HL-60 (cell line): Measurements from ENCODE around the gene PDE1C.

ENCODE experiments used
- DNase-seq, 2 experiments: peaks; one replicate each; pipeline ENCODE4 v3.0.0-alpha.2; 2010 to 2020; ENCODE audit warnings: low read depth in 1 of 2, low spot score in 1 of 2
- H3K27ac ChIP-seq: fragments of 250-450 bp; sonication (Bioruptor Pico); replicated peaks from 2 replicates; pipeline ENCODE4 v1.5.1; 2020; ENCODE audit warnings: mild to moderate bottlenecking, moderate library complexity
- H3K27me3 ChIP-seq: fragments of 250-450 bp; sonication (Bioruptor Pico); 2 replicates; pipeline ENCODE4 v1.5.1; 2021; ENCODE audit warnings: mild to moderate bottlenecking, moderate library complexity; ENCODE audit not compliant: insufficient read depth, poor library complexity, severe bottlenecking
- H3K4me3 ChIP-seq: replicated peaks from 2 replicates; pipeline ENCODE4 v1.5.1; 2011; ENCODE audit warnings: mild to moderate bottlenecking, control low read depth, low read length; ENCODE audit not compliant: insufficient read depth
- GABPA ChIP-seq: IDR thresholded peaks from 2 replicates; pipeline ENCODE4 v1.6.1; 2012; ENCODE audit warnings: low read depth
- POLR2AphosphoS5 ChIP-seq: IDR thresholded peaks from 2 replicates; pipeline ENCODE4 v1.6.1; 2012; ENCODE audit warnings: low read depth
- REST ChIP-seq: IDR thresholded peaks from 2 replicates; pipeline ENCODE4 v1.6.1; 2012; ENCODE audit warnings: low read depth; ENCODE audit not compliant: insufficient replicate concordance
- SPI1 ChIP-seq: IDR thresholded peaks from 2 replicates; pipeline ENCODE4 v1.6.1; 2012; ENCODE audit warnings: low read depth, mild to moderate bottlenecking, borderline replicate concordance
- TF ChIP-seq, protein P1 (sequence below): IDR thresholded peaks from one replicate; pipeline ENCODE4 v1.5.1; 2011; ENCODE audit warnings: low read length, control low read depth, inconsistent platforms; ENCODE audit not compliant: insufficient read depth

Gene PDE1C

GRCh38 chr7:31707089-31707488, 363.1 kb downstream of the PDE1C start:
- TF ChIP-seq, protein P1, sequence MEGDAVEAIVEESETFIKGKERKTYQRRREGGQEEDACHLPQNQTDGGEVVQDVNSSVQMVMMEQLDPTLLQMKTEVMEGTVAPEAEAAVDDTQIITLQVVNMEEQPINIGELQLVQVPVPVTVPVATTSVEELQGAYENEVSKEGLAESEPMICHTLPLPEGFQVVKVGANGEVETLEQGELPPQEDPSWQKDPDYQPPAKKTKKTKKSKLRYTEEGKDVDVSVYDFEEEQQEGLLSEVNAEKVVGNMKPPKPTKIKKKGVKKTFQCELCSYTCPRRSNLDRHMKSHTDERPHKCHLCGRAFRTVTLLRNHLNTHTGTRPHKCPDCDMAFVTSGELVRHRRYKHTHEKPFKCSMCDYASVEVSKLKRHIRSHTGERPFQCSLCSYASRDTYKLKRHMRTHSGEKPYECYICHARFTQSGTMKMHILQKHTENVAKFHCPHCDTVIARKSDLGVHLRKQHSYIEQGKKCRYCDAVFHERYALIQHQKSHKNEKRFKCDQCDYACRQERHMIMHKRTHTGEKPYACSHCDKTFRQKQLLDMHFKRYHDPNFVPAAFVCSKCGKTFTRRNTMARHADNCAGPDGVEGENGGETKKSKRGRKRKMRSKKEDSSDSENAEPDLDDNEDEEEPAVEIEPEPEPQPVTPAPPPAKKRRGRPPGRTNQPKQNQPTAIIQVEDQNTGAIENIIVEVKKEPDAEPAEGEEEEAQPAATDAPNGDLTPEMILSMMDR = no peak
- TF ChIP-seq POLR2AphosphoS5 = no peak
- TF ChIP-seq REST = no peak
- no peak for TF ChIP-seq SPI1
- TF ChIP-seq GABPA = no peak
- Histone ChIP-seq H3K27ac (no peak overlapping the region), H3K4me3 (no peak overlapping the region), H3K27me3 (peaks cover 6% of the 10 kb centered on the region)
- no peak for DNase-seq

DNA sequence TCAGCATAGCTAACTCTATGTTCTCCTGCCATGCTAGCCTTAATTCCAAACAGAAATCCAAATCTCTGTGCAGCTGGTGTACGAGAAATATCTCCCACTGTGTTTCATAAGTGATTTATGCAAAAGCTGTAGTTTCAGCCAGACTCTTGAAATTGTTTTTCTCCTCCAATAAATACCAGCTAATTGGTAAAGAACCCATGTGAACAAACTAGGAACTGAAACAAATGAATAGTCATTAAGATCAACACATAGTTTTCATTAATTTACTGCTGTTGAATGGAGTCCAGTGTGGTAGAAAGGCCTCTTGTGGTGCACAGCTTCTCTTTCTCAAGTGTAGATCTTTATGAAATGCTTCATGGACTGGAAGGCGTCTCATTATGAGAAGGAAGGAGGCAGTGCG, 364.8 kb downstream of the PDE1C start:
- no peak for DNase-seq
- no peak for TF ChIP-seq SPI1
- TF ChIP-seq REST = no peak
- no peak for TF ChIP-seq POLR2AphosphoS5
- TF ChIP-seq, protein P1 = no peak
- no peak for TF ChIP-seq GABPA
- H3K27me3 ChIP-seq = peaks cover 6% of the 10 kb centered on the region
- H3K27ac ChIP-seq = no peak overlapping the region
- H3K4me3 ChIP-seq = no peak overlapping the region

GRCh38 chr7:31702354-31702753, 367.9 kb downstream of the PDE1C start:
- Histone ChIP-seq H3K27me3 (peaks cover 8% of the 10 kb centered on the region), H3K27ac (no peak overlapping the region), H3K4me3 (no peak overlapping the region)
- no peak for DNase-seq
- TF ChIP-seq, protein P1 = no peak
- TF ChIP-seq REST = no peak
- TF ChIP-seq POLR2AphosphoS5 = no peak
- no peak for TF ChIP-seq GABPA
- TF ChIP-seq SPI1 = no peak
